Superior temporal gyrus (tissue), 1 donor: ENCODE data around the gene CAPZB.

ENCODE experiments used
- DNase-seq: peaks from one replicate; pipeline ENCODE4 v3.0.0-alpha.2; 2016; ENCODE audit errors: extremely low spot score

The CAPZB gene

GRCh38 chr1:19328486-19328885 lies 156.9 kb downstream of the CAPZB start:
- DNase-seq: no peak

DNA sequence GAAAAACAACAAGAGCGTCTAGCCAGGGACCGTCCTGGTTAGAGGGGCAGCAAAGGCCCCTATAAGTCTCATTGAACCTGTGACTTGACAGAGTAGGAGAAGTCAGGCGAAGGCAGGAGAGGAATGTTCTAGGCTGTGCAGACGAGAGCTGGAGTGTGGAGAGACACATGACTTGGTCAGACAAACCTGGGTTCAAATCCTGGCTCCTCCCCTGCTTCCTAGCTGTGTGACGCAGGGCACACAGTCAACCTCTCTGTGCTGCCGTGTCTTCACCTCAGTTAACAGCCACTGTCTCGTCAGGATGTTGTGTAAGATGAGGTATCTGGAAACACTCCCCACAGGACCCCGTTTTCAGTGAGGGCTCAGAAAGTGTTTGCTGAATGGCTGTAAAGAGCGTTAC lies 157.6 kb downstream of the CAPZB start:
- no peak for DNase-seq

DNA sequence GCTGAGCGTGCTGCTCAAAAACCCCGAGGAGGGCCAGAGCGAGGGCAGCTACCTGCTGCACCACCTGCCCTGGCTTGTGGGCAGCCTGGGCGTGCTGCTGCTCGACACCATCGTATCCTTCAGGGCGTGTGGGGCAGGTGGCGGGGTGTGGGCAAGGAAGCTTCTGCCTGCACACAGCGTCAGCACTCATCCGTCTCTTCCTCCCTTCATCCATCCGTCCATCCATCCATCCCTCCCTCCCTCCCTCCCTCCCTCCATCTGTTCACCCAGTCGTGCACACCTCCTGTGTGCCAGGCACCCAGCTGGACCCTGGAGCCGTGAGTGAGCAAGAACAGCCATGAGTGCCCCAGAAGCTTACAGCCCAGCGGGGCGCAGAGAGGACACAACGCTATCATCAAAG lies 158.0 kb downstream of the CAPZB start:
- DNase-seq: no peak

- DNase-seq: no peak
These were observed 158.6 kb downstream of the CAPZB start for GRCh38 chr1:19326748-19327065.

GRCh38 chr1:19325958-19326747 lies 159.2 kb downstream of the CAPZB start:
- DNase-seq: no peak

DNA sequence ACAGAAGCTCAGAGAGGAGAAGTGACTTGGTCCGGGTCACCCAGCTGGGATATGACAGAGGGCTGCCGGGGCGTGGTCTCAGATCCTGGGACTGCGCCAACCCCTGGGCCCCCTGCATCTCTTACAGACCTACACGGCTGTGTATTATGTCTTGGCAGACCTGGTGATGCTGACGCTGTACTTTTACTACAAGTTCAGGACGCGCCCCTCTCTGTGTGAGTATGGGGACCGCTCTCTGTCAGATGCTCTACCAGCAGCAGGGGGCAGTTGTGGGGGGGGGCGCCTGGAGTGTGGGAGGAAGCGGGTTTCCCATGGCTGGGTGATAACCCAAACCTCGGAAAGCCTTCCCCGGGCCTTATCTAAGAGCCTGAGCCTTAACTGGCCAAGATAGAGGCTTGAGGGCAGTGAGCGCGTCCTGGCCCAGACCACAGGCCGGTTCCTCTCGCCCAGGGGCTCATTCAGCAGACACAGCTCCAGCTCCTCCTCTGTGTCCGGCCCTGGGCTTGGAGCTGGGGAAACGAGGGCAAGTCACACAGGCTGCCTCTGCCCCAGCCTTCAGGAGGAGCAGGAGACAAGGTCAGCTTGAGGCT lies 159.9 kb downstream of the CAPZB start:
- DNase-seq: no peak

DNA sequence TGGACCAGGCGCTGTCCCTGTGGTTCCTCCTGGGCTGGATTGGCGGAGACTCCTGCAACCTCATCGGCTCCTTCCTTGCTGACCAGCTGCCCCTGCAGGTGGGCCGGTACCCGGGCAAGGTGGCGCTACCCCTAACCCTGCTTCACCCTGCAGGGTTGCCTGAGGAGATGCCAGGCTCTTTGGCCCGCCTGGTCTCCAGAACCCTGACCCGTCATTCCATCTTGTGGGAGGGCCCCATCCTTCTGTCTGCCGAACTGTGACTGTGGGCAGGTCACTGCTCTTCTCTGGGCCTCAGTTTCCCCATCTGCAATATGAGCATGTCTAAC lies 160.7 kb downstream of the CAPZB start:
- DNase-seq: no peak

DNA sequence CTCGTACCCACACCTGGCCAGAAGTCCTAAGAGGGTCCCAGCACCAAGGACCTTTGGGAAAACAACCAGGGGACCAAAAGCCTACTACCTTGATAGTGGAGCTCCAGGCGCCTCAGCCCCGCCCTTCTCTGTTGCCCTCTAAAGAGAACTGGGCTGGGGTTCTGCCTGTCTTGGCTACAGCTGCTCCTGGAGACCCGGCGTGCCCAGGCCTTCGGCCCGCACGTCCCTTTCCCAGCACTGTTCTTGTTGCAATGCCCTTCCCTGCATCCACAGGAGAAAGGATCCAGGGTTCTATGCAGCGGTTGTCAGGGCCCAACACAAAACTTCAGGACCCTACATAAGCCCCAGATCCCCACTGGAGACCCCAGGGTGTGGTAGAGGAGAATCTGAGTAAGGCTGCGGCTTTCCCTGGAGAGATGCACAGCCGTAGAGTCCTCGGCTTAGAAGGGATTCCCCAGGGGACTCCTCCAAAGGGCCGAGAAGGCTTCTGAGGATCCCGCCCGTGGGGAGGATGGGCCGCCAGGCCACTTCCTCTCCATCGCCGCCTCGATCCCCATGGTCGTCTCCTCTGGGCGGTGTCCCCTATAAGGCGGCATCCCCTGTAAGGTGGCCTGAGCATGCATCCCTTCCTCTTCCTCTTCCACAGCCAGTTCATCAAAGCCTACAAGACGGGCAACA lies 161.2 kb downstream of the CAPZB start:
- no peak for DNase-seq

DNA sequence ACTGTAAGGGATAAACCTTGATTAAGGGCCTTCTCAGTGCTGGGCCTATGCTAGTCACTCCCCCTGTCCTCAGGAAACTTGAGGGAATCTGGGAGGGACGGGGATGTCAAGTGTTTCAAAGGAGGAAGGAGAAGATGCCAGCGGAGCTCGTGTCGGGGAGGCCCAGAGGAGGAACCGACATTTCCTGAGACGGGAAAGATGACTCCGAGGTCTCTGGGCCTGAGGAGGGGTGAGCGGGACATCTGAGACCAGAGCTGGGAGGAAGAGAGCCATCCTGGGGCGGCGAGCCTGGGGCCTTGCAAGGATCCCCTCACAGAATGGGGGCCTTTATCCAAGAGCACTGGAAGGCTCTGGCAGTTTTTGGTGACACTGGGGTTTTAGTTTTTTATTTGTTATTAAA lies 162.9 kb downstream of the CAPZB start:
- no peak for DNase-seq

DNA sequence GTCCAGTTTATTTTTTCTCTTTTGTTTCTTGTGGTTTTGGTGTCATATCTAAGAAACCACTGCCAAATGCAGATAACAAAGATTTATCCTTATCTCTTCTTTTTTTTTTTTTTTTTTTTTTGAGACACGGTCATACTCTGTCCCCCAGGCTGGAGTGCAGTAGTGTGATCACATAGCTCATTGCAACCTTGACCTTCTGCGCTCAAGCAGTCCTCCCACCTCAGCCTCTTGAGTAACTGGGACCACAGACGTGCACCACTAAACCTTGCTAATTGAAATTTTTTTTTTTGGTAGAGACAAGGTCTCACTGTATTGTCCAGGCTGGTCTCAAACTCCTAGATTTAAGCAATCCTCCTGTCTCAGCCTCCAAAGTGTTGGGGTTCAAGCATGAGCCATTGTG lies 164.3 kb downstream of the CAPZB start:
- no peak for DNase-seq

DNA sequence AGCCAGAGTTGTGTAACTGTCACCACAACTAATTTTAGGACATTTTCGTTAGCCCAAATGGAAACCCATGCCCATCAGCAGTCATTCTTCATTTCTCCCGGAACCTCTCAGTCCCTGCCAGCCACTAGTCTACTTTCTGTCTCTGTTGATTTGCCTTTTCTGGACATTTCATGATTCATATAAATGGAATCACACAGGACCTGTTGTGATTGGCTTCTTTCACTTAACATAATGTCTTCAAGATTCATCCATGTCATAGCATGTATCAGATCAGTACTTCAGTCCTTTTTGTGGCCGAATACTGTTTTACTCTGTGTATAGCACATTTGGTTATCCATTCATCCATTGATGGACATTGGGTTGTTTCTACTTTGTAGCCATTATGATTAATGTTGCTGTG lies 166.1 kb downstream of the CAPZB start:
- DNase-seq: no peak

DNA sequence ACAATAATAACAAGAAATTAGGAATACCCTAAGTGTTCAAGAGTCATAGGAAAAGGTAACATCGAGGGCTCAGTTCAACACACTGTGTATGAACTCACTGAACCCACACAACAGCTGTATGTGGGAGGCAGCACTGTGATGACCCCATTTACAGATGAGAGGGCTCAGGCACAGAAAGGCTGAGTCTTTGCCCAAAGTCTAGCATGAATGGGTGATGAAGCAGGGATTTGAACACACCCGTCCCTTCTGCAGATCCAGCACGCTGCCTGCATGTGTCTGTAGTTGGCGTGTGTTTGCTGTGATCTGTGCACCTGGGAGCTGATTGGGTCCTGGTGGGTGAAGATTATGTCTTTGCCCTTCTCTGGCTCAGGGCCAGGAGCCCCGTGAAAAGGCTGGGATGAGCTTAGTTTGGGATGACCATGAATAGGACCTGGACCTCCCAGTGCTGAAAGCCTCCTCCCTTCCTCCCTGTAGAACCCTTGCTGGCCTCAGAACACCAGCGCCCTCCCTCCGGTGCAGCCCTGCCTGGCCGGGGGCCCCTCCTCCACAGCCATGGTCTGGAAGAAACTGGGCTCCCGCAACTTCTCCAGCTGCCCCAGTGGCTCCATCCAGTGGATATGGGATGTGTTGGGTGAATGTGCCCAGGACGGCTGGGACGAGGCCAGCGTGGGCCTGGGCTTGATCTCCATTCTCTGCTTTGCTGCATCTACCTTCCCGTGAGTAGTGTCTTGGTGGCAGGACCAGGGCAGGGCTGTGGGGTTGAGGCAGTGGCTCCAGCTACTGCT lies 168.0 kb downstream of the CAPZB start:
- DNase-seq: no peak

- no peak for DNase-seq
These were observed 169.8 kb downstream of the CAPZB start for GRCh38 chr1:19315378-19316198.

DNA sequence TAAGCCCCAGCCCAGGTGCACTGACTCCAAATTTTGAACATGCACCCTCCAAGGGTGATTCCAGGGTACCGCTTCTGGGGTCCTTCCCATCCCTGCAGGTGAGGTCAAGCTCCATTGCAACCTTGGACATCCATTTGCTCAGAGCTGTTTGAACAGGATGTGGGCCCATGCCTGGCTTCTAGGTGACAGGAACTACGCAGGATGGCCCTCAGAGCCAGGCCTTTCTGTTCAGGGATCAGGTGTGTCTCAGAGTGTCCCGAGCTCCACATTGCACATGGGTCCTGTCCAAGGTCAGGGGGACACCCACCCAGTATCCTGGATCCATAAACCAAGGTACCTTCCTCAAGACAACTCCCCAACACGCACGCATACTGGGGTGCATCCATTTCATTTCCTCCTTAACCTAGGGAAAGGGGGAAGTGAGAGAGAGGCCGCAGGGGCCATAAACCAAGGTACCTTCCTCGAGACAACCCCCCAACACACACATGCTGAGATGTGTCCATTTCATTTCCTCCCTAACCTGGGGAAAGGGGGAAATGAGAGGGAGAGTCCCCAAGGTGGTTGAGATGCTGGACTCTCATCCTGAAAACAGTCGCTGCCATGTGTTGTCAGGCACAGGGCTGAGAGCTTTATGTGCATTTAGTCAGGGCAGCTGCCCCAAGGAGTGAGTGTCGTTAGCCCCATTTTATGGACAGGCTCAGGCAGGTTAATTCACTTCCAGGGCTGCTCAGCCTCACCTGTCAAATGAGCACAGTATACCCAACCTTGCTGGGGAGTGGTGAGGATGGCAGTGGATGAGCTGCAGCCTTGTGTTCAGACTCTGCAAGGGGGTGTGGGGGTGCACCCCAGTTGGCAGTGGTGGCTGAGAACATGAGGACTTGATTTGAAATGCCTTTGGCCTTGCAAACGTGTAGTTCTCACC lies 171.1 kb downstream of the CAPZB start:
- DNase-seq: no peak

- no peak for DNase-seq
These were observed 171.7 kb downstream of the CAPZB start for GRCh38 chr1:19313636-19313959.

DNA sequence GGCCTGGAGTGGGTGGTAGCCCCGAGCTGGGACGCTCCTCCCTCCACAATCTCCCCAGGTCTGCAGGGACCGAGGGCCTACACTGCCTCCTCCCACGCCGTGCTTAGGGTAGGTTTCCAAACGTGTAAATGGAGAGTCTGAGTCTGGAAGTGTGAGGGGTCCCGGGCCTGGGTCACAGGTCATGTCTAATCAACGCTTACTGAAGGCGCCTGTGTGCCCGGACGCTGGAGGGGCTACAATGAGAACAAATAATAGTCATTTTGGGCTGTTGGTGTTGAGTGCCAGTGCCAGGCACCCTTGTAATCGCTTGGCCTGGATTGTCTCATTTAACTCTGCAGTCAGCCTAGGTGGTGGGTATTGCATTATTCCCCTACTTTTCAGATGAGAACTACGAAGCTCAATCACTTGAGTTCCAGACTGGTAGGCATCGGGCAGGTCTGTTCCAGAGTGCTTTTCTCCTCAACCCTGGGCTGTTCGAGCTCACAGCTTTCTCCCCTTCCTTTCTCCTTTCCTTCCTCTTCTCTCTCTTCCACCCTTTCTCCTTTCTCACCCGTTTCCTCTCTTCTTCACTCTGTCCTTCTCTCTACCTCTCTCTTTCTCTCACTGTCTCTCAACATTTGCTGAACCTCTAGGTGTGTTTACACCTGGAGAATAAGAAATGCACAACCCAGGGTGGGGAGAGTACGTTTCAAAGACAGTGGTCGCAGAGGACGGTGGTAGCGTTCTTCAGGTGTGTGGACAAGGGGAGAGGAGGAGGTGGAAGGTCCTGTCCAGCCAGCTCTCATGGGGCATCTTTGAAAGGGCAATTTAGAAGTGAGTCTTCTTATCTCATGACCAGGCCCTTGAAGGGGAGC lies 172.3 kb downstream of the CAPZB start:
- DNase-seq: peak; percentile 18

DNA sequence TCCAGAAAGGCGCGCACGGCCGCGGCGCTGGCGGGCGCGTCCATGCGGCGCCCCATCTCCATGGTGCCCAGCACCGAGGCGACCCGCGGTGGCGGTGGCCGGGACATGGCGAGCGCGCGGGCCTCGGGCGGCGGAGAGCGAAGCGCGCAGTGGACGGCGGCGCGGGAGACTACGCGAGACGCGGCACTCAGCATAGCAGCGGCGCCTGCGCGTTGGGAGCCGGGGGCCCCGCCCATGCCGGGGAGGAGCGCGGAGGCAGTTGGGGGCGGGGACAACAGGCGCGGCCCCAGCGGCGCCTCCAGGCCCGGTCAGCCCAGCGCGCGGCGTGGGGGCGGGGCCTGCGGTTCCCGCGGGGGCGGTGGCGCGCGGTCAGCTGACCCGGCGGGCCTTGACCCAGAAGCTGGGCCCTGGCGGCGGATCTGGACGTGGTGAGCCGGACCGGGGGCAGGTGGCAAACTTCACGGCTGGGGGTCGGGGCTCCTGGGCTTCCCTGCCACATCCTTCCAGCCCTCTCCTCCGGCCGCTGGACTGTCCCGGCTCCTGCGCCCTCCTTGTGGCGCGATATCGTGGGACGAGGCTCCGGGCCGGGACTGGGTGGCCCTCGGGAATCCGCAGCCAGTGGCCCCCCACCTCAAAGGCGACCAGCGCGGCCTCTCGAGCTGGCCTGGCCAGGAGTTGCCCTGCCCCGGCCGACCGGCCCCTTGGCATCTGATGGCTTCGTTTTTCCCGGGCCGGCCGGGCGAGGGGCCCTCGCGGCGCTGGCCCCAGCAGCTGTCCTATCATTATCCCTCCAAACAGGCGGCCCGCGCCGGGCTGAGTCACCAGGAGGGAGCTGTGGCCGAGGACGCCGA lies 173.2 kb downstream of the CAPZB start, which contains the start of the genes AKR7A2 and SLC66A1:
Gene AKR7A2 (minus strand): TSS at position 214 of the 851 bp plus-strand sequence. CDS start 20 bp downstream, at position 194.
Gene SLC66A1 (plus strand): TSS at position 396 of the 851 bp plus-strand sequence. CDS start 5,352 bp downstream, outside the sequence.
- DNase-seq: peak; percentile 94

DNA sequence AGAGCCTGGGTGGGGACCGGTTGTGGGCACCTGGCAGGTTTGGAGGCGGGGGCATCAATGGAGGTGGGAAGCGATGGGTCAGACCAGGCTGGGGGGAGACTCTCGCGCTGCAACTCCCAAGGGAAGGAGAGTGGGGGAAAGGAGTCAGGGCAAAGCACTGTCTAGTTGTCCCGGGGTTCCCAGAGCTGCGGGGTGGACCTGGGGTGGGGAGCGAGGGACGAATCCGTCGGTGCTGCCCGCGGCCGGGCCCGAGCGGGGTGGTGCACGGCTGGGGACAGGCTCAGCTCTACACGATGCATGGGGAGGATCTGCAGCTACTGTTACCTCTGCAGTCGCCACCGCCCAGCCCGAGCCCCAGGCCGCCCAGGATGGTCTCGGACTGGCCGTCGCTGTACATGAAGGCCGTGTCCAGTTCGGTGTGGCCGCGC lies 173.8 kb downstream of the CAPZB start:
- no peak for DNase-seq
